ENCODE measurements around the gene KCND3.

KCND3 gene

DNA sequence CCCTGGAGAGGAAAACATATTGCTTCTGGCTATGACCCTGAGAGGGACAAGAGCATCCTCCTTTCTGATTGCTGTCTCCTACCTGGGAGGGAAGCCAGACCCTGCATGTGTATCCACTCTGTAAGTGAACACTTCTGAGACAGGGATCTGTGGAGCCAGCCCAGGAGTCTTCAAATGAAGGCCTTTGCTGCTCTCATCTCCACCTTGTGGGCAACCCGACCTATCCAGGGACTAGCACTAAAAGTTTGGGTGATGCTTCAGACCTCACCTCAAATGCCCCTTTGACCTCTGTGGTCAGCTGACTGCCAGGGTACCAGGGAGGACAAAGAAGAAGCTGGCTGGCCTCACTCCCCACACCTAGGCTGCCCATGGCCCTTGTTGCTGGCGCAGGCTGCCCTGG is 64.7 kb downstream of the KCND3 start:
- FAIRE-seq (no peak), DNase-seq (ENCODE audit: insufficient read length, low spot score) (no peak)

DNA sequence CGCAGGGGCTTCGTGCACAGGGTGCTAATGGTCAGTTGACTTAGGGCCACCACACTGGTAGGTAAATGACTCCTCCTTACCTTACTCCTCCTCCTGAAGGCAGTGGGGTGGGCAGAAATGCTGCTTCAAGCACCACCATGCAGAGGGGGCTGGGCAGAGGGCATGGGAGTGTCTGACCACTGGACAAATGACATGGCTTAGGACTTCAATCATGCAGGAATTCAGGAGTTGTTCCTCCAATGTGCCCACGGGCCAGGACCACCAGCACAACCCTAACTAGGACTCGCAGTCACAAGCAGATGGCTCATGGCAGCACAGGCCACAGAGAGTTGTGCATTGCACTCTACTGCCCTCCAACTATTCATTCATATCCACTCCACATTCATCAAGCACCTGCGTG is 65.7 kb downstream of the KCND3 start:
- DNase-seq (ENCODE audit: insufficient read length, low spot score) (no peak), FAIRE-seq (no peak)

DNA sequence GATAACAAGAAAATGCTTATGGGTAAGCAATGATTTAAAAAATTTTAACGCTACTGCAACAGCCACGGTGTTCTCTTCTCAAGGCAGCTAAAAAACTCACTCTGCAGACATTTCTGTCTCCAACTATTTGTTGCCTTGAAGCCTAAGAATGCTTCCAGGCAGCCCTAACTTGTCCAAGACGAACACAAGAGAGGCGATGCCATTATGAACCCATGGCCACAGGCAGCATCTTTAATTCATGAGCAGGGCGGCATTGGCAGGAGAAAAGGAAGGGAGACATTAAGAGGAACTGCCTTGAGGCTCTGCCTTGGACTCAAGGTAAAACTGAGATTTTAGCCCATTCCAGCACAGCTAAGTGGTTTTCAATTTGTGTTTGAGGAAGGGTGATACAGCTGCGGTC is 67.5 kb downstream of the KCND3 start:
- DNase-seq (ENCODE audit: insufficient read length, low spot score) (no peak), FAIRE-seq (no peak)

DNA sequence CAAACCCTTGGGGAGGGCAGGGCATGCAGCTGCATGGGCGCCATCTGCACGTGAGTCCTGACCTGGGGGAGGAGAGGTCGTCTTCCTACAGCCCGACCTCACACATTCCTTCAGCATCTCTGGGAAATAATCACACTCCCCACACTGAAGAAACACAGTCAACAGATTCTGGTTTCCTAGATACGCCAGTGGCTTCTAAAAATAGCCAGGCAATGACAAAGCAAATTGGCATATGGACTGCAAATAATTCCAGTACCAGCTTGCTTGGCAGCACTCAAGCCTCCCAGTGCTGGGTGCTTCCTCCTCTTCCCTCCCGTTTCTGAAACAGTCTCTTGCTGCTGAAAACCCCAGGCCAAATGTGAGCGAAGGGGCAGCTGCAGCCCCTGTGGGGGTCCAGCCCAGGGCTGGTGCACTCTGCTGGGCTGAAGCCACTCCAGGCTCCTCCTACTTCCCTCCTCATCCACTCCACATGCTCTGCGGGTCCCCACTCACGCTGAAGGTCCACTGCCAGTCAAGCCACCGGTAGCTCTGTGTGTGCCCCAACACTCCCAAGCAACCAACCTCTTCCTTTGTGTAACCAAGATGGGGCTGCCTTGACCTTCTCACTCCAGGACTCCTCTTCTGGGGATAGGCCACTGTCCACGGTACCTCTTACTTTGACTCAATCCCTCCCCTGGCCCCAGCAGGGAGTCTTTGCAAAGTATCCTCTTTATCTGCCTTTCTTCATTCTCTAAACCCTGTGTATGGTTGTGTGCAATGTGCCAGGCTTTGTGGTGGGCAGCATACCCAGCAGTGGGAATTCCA is 69.0 kb downstream of the KCND3 start:
- no peak for DNase-seq (ENCODE audit: insufficient read length, low spot score)
- no peak for FAIRE-seq

DNA sequence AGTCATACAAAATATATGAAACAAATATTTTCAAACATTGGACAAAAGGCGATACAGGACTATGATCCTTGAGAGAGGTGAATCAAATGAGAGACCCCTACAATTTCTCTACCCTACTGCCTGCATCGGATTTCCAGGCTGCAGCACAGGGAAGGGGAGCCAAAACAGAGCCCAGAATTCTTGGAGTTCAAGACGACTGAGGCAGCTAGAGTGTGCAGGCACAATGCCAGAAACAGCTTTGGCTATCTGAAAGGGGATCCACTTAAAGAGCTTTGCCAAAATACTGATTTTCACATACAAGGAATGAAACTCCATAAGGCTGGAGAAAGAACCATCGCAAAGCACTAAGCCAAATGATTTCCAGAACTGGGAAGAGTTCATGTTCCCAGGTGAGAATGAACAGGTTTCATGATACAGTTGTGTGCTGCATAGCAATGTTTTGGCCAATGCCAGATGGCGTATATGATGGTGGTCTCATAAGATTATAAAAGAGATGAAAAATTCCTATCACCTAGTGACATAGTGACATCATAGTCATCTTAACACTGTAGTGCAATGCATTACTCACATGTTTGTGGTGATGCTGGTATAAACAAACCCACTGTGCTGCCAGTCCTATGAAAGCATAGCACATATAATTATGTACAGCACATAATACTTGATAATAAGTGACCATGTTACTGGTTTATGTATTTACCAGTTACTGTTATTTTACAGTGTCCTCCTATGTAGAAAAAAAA is 77.5 kb downstream of the KCND3 start:
- DNase-seq (ENCODE audit: insufficient read length, low spot score) (no peak), FAIRE-seq (no peak)

DNA sequence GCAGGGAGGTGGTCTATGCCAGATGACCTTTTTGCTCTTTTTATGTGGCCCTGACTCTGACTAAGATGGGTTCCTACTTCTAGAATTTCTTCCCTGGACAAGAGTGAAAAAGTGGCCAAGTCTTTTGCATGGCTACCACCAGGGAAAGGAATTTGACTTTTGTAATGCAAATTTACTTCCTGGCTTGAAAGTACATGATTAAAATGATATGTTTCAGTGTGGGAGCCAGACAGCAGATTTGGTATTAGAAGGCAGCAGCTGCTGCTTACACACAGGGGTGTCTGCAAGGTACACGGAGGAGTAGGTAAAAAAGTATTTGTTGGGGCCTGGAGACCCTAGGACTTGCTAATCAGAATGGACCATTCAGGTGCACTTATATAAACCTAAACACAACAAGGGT is 78.4 kb downstream of the KCND3 start:
- FAIRE-seq = no peak

DNA sequence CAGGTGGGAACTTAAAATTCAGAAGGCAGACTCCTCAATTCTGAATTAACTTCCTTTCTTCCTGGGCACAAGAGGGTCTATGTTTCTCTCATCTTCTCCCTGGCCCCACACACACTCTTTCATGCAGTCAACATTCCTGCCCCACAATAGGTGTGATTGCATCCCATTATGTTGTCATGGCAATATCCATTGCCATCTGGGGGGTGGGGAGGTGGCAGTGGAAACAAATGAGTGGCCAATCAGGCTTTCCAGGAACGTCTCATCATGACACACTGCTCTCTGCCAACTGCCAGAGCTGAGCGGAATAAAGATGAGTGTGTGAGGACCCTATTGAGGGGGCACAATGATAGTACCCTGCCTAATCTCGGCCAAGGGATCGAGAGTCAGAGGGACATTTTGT is 80.4 kb downstream of the KCND3 start:
- FAIRE-seq = no peak

More for the DNA sequence above, 78.4 kb downstream of the KCND3 start:
- no peak for DNase-seq (ENCODE audit: insufficient read length, low spot score)

DNA sequence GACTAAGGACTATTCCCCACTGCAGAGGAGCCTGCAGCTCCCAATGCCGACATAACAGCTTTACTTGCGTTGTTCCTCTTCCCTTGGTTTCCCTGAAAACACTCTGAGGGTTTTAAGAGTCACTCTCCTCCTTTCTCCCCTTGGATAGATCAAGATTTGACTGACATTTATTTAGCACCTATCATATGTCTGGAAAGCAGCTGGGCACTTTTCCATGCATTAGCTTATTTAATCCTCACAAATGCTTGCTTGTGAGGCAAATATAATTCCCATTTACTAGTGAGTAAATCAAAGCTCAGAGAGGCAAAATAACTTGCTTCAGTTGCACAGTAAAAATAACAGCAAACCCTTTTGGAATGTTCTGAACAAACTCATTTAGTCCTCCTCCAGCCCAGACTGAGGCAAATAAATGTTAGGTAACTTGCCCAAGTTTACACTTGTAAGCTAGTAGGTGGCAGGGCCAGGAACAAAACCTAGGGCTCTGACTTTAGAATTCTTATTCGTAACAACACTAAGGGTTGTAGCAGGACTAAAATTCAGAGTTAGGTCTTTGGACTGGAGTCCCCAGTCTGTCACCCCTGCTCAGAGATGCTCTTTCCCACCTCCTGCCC is 81.4 kb downstream of the KCND3 start:
- no peak for FAIRE-seq
- DNase-seq (ENCODE audit: insufficient read length, low spot score) = no peak

More for the DNA sequence above, 80.4 kb downstream of the KCND3 start:
- DNase-seq (ENCODE audit: insufficient read length, low spot score) = no peak

DNA sequence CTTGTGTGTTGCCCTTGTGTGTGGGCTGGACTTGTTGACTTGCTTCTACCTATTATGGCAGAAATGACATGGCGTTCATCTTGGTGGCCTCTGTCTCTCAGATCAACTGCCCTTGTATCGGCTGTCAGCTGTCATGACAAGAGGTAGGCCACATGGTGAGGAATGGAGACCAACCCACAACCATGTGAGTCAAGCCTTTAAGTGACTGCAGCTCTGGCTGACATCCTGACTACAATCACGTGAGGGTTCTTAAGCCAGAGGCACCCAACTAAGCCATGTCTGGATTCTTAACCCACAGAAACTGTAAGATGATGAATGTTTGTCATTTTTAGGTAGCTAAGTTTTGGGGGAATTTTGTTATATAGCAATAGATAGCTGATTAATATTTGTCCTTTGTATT is 82.1 kb downstream of the KCND3 start:
- no peak for FAIRE-seq
- DNase-seq (ENCODE audit: insufficient read length, low spot score) = no peak

DNA sequence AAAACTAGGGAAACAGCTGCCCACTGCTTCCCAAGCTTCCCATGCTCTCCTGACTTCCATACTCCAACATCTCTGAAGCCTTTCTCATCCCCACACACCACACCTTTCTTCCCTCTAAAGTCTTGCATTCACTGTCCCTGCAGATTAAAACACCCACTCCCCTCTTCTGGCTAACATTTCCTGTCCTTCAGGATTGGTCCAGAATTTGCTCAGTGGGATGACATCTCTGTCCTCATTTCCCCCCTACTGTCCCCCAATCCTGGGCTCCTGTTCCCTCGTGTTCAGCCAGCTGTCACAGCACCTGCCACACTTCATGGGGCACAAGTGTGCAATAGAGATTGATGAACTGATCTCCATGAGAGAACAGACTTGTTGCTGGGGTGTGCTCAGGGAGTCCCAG is 82.7 kb downstream of the KCND3 start:
- no peak for DNase-seq (ENCODE audit: insufficient read length, low spot score)
- FAIRE-seq = no peak

DNA sequence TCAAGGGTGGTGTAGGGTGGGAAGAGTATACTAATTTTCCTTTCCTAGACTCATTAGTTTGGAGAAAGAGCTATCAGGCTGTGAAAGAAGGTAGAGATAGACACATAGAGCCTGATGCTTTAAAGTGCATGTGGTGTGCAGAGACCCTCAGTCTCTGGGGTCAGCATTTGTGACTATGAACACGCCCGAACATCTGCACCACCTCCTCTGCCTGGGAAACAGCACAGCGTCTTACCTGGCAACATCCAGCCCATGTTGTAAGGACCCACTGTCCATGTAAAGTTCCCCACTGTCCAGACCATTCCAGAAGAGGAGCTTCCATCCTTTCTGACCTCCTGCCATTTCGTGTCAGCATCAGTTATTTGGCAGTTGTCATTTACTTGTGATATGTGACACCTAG is 83.4 kb downstream of the KCND3 start:
- no peak for DNase-seq (ENCODE audit: insufficient read length, low spot score)
- FAIRE-seq = no peak

DNA sequence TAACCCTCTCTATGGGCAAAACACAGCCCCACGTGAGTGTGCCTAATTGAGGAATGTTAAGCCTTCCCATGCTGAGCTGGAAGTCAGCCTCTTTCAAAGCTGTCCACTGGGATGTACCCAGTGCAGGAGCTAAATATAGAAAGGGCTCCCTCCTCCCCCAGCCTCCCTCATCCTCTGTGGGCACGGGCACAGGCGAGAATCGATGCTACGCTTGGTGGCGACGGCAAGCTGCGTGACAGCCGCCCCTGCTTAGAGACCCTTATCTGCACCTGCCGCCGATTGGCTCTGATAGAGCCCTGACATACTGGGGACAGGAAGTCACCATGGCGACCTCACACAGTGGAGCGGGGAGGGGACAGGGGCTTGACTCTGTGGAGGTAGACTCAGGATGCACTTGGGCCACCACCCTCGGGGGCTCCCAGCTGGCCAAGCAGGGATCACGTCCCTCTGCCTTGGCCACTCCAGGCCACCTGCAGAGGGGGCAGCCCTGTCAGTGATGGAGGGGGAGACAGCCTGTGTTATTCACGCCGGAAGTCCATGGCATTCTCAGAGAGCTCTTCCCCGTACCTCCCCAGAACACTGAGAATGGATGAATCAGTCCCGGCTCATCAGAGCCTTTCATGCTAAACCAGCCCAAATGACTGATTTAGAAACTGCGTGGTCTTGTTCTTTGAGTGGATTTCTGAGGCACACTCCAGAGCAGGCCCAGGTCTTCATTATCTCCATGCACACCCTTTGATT is 84.8 kb downstream of the KCND3 start:
- no peak for DNase-seq (ENCODE audit: insufficient read length, low spot score)

DNA sequence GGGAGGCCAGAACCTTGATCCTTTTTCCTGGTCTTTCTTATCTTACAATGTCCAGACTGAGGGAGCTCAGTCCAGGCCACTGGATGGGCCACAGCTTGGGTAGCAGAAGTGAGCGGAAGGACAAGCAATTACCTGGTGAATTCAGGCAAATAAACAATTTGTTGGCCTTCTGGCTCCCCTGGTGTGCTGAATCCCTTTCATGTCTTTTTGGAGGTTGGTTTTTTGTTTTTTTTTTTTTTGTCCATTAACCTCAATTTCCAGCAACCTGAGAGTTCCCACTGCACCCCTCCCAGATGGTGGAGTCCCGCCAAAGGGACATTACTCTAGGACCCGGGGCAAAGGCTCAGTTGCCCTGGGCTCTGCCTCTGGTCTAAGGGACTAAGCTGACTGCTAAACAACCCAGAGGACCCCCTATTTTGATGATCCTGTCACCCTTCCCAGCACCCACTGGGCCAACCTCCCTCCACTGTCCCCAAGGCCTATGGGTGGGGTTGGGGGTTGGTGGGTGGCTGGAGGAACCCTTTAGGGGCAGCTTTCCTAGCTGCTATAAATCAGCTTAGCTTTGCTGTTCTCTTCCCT is 85.5 kb downstream of the KCND3 start:
- no peak for DNase-seq (ENCODE audit: insufficient read length, low spot score)
- no peak for FAIRE-seq

More for the DNA sequence above, 84.8 kb downstream of the KCND3 start:
- no peak for FAIRE-seq

DNA sequence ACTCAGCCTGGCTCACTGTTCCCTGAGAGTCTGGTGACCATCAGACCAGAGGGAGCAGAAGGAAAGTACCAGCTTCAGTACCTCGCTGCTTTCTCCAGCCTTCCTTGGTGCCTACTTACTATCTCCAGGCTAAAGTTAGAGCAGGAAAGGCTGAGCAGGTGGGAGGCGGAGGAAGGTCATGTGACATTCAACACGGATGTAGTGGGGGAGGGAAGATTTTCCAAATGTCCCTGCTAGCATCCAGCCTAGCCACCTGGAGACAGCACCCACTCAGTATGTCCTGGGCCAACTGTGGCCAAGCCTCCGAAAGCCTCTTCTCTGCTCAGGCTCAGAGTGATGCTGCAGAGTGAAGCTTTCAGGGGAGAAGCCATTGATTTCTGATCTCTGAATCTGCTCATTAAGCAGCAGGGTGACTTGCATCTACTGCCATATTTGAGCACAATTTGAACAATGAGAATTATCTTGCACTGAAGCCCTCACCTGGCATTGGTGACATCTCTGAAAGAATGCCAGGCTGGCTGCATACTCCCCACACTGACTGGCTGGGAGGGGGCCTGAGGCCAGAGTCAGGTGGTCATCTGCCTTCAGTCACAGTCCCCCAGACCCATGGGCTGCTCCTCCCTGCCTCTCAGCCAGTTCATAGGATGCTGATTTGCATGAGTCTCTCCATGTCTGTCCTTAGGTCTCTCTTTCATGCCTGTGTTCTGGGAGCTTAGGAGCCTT is 86.2 kb downstream of the KCND3 start:
- FAIRE-seq (no peak), DNase-seq (ENCODE audit: insufficient read length, low spot score) (no peak)

DNA sequence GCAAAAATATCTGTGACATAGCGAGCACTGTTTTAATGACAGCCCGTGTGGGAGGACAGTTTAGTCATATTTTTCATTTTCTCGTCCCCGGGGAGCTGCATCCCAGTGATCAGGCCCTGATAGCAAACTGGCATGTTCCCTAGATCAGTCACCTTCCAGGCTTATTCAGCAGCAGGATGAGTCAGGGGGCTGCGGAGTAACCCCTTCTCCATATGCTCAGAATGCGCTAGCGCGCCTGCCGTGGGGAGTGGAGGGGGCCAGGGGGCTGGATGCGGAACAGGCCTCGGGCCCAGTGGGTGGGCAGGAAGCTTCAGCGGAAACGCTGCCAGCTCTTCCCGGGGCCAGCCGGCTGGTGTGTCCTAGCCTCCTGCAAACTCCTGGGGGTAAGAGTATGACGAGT is 94.0 kb downstream of the KCND3 start:
- DNase-seq (ENCODE audit: insufficient read length, low spot score) (no peak), FAIRE-seq (no peak)

DNA sequence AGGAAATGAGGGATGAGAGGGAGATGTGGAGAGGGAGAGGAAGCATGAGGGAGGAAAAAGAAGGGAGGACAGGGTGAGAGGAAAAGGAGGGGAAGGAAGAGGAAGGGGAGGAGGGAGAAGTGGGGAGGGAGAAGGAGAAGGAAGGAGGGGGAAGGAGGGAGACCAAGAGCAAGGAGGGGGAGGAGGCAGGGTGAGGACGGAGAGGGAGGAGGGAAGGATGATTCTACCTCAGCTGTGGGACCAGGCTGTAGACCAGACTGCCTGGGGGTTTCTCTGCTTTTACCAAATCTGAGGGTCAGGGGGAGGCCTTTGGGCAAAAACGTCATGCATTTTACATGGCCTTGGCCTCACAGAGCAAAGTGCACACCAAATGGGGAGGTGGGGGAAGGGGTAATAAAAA is 94.5 kb downstream of the KCND3 start:
- DNase-seq (ENCODE audit: insufficient read length, low spot score) = no peak
- no peak for FAIRE-seq

DNA sequence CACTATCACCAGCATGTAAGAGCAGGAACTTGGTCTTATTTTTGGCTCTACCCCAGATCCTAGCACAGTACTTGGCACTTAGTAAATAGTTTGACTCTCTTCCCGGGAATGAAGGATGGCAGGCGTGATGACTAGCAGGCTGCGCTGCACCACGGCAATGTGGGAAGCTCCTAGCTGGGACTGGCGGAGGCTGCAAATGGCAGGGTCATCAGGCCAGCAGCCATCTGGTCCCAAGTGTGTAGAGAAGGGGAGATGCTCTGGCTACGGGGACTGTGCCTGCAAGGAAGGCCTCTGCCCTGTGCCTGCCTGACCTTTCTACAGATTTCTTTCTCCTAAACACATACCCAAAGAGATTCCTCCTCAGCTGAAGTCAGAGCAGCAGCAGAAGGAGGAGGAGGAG is 95.0 kb downstream of the KCND3 start:
- DNase-seq (ENCODE audit: insufficient read length, low spot score) (no peak), FAIRE-seq (no peak)

DNA sequence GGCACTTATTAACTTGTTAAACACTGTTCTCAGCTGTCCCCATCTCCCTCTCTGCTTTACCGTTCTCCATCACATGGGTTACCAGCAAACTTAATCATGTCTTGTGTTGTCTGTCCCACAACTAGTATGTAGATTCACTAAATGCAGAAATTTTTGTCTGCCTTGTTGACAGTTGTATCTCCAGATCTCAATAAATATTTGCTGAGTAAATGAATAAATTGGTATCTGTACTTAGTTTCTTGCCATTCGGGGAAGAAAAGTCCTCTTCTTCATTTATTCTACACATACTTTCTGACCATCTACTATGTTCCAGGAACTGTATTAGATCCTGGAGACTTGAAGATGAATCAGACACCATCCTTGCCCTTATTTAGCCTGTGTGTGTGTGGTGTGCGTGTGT is 97.9 kb downstream of the KCND3 start:
- FAIRE-seq = no peak
- DNase-seq (ENCODE audit: insufficient read length, low spot score) = no peak

DNA sequence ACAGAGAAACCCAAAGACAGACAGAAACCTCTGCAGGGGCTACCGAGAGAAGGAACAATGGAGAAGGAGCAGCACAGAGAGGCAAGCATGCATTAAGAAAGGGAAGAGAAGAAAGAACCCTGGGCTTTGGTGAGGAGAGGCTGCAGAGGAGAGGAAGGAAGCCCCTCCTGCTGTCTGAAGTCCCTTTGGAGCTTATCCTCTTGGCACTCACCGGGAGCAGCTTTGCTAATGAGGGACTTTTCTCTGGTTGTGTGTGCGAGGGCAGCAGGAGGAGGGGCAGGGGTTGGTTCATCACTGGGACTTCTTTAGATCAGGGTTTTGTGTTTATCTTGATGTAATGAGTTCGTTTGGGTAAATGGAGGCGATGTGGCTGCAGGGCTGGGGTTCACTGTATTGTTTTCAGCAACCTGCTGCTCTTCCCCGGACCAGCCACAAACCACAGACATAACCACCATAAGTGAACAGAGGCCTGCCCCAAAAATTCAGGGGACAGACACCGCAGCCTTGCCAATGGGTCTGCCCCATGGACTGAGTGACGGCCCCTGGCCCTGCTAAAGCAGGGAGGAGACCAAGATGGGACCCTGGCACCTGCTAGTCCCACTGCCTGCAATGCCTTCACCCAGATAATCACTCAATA is 100.6 kb downstream of the KCND3 start:
- no peak for FAIRE-seq

DNA sequence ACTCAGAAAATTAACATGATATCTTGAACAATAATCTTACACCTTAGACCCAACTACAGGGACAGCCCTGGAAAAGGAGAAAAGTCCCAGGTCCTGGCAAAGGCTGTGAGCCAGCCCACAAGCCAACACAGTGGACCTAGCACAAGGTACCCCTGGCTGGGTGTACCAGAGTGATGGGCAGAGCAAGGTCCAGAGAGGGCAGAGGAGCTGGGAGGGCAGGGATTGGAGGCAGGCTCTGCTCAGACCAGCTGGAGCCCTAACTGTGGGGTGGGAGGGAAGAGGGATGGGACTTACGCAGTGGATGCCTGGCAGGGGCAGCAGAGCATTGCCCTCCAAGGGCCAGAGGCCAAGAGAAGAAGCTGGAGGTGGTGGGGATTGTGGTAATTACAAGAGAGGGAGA is 101.6 kb downstream of the KCND3 start:
- FAIRE-seq (no peak), DNase-seq (ENCODE audit: insufficient read length, low spot score) (no peak)

More for the DNA sequence above, 100.6 kb downstream of the KCND3 start:
- no peak for DNase-seq (ENCODE audit: insufficient read length, low spot score)

All from GM19239 (cell line).